HG03280 (cell line): ENCODE measurements around the gene CRISPLD2.
"Not testable (repeated sequence)": the region's sequence is repeated elsewhere in the genome, so short reads cannot be mapped to it uniquely, and the experiment has no call there.

Experiments
- ATAC-seq: cut with Tn5 transposase; IDR thresholded peaks from one replicate; pipeline ENCODE4 v1.9.1; 2021; ENCODE audit warnings: mild to moderate bottlenecking, moderate library complexity; ENCODE audit not compliant: unreplicated experiment

Gene CRISPLD2

DNA sequence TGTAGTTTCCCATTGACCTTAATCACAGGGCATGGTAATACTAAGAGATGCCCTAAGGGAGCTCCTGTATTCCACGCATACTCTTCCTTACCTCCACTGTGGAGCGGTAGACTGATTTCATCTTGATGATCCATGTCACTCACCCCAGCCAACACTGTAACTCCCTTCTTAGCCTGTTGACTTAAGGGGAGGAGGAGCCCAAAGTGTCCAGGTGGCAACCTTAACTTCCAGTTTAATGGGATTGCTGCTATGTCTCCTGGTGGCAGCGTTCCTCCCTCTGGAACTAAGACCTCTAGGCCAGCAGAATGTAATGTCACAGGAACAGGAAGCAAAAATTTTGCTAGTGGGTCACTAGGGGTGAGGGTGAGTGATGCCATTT is 36.4 kb downstream of the CRISPLD2 start:
- not testable (repeated sequence) for ATAC-seq

DNA sequence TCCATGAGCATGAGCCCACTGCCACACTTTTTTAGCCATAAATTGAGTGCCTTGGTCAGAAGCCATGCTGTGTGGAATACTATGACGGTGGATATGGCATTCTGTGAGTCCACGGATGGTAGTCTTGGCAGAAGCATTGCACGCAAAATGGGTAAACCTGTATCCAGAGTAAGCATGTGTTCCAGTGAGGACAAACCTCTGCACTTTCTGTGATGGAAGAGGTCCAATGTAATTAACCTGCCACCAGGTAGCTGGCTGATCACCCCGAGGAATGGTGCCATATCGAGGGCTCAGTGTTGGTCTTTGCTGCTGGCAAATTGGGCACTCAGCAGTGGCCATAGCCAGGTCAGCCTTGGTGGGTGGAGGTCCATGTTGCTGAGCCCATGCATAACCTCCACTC is 37.0 kb downstream of the CRISPLD2 start:
- ATAC-seq, result not testable (repeated sequence)

DNA sequence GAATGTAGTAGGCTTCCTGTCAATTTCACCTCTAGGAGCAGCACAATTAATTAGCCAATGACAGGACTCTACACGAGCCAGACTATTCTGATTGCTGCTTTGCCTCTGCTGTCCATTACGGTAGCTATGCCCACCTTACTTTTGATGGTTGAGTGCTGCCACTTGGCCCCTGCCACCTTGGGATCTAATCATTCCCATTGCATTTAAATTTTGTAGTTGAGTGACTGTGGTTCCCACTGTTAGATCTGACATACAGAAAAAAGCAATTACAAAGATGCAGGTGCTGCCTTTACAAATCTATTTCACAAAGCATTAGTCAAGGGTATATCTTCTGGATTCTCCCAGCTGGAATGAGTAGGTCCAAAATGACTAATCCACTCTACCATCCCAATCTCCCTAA is 39.9 kb downstream of the CRISPLD2 start:
- ATAC-seq, result no peak

DNA sequence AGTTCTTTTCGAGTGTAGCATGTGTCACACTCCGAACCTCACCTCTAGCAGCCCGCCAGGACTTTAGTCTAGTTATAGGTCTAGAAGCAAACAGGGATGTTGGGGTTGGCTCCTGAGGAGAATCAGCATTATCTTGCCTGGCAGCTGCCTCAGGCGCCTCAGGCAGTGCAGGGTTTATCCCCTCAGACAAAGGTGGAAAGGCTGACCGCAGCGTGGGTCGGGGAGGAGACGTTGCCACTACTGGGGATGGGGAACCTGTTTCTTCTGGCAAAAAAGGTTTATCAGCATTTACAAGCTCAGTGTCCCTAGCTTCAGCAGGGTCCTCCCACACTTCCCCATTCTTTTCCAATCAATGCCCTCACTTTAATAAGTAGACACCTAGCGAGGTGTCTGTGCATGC is 40.6 kb downstream of the CRISPLD2 start:
- no peak for ATAC-seq

DNA sequence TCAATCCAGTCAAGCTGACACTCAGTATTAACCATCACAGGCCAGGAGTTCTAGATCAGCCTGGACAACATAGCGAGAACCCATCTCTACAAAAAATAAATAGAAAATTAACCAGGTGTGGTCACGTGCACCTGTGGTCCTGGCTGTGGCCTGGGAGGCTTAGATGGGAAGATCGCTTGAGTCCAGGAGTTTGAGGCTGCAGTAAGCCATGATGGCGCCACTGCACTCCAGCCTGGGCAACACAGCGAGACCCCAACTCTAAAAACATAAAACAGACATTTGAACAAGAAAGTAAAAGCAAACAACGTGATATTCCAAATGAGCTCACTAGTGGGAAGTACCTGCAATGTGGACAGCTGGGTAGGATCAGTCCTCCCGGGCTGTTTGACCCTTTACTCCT is 41.9 kb downstream of the CRISPLD2 start:
- no peak for ATAC-seq

DNA sequence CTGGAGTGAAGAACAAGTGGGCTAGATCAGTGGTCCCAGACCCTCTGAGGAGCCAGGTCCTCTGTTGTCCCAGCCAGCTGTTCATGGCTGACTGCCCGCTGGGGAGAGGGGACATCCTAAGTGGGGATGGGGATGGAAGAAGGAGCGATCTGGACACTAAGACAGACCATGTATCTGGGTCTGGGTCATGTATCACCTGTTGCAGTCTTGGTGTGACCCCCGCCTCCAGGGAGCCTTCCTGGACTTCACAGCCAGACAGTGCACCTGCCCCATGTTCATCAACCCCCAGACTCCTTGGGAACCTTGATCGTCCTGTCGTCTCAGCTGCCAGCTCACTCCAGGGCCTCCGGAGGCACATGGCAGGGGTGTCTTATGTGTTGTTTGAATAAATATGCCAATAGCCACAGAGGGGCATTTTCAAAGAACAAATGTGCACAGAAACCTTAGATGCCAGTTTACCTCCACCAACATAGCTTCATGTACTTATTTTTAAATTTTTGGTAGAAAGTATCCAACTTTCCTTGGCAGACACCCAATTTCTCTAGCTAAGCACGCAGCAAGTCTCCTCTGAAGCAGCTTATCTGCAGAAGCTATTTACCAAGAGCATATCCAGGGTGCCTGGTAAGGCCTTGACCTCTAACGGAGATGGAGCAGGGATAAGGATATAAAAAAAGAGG is 43.2 kb downstream of the CRISPLD2 start:
- no peak for ATAC-seq

DNA sequence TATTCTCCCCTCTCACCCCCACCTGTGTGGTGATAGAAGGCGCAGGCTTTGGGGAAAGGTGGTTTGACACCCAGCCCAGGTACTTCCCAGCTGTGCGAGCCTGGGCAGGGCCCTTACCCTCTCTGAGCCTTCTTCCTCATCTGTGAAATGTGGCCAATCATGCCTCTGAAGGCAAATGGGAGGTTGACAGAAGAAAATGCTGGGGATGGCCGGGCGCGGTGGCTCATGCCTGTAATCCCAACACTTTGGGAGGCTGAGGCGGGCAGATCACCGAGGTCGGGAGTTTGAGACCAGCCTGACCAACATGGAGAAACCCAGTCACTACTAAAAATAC is 43.7 kb downstream of the CRISPLD2 start:
- no peak for ATAC-seq

DNA sequence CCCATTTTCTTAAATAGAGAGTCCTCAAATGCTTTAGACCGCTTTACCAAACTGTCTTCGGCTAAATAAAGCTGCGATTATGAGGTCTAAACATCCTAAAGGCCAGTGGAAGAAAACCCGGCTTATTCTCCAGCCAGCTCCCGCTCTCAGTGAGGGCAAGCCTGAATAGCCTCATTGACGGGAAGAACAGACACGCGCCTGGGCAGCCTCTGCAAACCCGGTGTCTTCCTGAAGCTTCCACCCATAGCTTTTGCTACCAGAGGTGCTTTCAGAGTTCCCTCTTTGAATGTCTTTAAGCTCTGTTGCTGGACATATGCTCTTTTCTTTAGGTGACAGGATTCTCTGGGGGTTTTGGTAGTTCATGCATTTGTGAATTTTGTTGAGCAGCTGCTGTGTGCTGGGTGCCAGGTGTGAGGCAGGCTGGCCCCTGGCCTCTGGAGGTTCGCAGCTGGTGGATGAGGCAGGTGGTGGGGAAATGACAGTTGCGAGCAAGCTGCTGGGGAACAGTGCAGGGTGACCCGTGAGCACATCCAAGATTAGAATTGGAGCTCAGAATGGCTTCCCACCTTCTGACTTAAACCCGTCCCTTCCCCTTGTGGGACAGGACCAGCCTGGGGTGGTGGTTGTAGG is 44.7 kb downstream of the CRISPLD2 start:
- no peak for ATAC-seq

DNA sequence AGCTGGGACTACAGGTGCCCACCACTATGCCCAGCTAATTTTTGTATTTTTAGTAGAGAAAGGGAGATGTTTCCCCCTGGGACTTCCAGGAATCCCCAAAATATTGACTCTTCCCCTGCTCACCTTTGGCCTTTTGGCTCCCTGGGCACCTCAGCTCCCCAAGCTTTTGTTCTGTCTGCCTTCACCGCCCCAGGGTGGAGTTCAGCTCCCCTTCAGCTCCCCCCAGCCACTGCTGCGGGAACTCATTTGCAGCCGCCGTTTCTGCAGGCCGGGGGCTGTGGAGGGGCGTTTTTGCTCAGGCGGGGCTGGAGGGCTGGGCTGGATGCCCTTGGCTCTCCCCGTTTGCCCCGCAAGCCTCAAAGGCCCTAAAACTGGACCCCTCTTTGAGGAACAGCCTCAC is 47.9 kb downstream of the CRISPLD2 start:
- ATAC-seq, result no peak

DNA sequence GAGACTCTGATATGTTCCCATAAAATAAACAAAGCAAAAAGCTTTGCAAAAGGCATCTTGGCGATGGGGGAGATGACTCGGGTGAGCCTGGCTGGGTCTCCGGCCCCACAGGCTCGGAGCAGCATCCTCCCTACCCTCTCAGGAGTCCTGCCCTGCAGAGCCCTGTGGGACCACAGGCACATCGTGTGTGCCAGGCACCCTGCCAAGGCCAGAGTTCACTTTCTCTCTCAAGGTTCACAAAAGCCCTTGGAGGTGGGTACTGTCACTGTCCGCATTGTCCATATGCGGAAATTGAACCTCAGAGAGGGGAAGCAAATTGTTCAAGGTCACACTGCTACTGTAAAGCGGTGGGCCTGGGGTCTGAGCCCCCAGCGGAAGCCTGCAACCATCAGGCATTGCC is 48.5 kb downstream of the CRISPLD2 start:
- no peak for ATAC-seq

DNA sequence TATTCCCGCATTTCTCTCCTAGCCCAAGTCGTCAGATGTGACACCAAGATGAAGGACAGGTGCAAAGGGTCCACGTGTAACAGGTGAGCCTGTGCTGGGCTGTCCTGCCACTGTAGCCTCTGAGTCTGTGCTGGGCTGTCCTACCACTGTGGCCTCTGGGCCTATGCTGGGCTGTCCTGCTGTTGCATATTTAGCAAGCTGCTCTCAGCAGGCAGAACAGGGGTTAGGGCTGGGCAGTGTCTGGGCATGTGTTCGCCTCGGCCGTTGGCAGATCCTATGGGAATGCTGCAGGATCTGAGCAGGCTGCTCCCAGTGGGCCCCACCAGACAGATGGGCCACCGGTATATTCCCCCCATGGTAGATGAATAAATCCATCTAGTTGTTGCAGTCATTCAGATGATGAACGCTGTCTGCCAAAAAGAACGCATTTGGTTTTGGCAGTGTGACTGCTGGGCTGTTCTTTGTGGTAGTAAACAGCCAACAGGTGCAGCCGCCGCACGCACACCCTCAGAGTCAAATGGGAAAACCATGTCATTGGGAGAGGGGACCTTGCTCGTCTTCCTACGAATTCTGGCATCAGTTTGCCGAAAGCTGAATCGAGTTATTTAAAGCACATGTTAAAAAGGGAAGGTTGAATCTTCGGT is 49.2 kb downstream of the CRISPLD2 start:
- ATAC-seq, result no peak

DNA sequence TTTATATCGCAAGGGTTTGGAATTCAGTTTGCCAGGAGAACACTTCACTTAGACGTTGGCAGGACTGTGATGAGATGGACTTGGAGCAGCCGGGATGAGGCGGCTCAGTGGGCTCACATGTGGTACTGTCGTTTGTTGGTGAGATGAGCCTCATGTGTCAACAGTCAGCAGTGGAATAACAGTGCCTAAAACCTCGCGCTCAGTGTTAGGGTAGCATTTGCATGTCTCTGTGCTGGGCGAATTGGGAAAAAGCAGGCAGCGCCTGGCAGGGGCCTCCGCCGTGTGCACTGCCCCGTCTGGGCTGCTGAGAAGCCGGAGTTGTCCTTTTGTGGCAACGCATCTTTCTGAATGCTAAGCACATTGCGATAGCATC is 49.7 kb downstream of the CRISPLD2 start:
- ATAC-seq, result no peak

DNA sequence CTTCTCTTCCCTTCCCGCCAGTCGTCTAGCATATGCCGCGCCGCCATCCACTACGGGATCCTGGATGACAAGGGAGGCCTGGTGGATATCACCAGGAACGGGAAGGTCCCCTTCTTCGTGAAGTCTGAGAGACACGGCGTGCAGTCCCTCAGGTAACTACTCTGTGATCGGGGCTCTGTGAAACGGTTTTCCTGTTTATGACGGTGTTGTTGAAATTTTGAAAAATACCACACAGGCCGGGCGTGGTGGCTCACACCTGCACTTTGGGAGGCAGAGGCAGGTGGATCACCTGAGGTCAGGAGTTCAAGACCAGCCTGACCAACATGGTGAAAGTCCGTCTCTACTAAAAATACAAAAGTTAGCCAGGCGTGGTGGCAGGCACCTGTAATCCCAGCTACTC is 53.2 kb downstream of the CRISPLD2 start:
- not testable (repeated sequence) for ATAC-seq

DNA sequence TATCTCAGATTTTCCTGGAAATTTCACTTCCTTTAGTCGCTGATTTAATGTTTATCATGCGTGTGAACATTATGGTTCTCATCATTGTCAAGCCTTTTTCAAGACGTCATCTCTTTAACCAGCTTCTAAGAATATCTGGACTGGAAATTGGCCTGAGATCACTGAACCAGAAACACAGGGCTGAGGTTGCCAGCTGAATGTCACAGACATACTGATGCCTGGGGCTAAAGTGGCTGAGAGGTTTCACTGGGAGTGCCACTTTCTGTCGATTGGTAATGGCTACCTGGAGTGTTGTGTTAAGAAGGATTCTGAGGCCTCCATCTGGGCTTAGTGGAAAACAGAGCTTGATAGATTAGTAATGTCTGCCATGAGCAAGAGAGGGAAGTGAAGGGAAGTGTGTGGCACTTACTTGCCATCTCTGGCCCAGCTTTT is 54.2 kb downstream of the CRISPLD2 start:
- ATAC-seq, result no peak

DNA sequence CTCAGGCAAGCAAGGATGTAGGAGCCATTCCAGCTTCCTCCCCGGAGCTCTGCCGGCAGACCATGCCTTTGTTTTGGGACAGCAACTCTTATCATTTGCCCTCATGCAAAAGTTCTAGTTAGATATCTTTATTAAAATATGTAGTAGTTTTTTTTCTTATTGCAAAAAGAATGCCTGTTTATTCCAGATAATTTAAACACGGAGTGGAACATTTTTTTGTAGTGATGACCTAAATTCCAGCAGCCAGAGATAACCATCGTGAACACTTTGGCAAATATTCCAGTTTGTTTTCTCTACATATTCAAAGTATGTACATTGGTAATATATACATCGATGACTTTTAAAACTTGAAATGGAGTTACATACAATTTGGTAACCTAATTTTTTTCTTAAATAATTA is 54.8 kb downstream of the CRISPLD2 start:
- no peak for ATAC-seq

DNA sequence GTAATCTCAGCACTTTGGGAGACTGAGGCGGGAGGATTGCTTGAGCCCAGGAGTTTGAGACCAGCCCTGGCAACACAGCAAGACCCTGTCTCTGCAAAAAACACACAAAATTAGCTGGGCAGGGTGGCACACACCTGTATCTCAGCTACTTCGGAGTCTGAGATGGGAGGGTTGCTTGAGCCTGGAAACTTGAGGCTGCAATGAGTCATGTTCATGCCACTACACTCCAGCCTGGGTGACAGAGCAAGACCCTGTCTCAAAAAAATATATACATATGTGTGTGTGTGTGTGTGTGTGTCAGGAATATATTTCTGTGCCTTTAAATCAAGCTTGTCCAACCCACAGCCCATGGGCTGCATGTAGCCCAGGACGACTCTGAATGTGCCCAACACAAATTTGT is 55.2 kb downstream of the CRISPLD2 start:
- no peak for ATAC-seq

DNA sequence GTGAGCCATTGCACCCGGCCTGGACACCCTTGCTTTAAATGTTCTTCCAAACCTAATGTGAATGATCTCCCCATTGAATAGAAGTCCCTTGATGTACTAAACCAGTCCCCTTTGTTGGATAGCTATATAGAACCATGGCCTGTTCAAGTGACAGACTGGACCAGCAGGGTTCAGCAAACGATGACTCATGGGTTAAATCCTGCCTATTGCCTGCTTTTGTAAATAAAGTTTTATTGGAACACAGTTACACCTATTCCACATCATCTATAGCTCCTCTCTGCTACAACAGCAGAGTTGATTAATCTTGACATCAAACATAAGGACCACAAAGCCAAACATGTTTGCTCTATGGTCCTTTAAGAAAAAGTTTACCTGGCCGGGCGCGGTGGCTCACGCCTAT is 56.1 kb downstream of the CRISPLD2 start:
- no peak for ATAC-seq

DNA sequence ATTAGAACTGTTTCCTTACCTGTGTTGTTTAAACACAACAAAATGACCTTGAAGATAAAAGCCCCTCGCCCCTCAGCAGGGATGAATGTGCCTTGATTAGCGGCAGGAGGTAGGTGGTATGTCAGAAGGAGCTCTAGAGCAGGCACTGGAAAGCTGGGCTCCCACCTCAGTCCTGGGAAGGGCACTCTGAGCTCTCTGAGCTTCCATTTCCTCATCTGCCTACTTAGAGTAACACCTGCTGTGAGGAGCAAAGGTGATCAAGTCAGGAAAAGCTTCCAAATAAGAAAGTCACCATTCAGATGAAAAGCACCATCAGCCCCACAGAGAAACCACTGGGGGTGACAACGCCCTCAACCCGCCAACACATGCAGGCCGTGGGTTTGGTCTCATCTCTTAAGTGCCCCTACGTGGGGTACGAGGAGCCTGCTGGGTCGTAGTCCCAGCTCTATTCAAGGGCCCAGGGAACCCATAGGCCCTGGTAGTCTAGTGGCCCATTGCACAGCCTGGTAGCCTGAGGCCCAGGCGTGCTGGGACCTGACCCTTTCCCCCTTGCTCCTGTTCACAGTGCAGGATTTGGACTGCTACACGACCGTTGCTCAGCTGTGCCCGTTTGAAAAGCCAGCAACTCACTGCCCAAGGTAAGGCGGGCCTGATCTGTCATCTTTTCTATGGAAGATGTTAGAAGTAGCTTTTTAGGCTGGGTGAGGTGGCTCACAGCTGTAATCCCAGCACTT is 57.3 kb downstream of the CRISPLD2 start:
- no peak for ATAC-seq

DNA sequence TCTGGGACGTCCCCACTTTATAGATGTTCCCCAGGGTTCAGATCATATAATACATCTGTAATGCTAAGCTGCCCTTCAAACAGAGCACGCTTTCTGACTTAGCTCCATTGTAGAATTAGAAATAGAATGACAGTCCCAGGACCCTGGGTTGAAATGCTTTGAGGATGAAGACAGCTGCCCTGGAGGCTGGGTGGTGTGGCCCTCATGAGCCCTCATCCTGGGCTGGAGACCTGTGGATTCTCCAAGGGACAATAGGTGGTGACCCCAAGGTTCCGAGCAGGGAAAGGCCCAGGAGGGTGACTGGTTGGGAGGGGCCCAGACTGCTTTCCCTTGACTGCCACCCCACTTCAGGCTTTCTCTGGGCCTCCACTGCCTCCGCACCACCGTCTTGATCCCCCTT is 59.0 kb downstream of the CRISPLD2 start:
- ATAC-seq, result no peak

DNA sequence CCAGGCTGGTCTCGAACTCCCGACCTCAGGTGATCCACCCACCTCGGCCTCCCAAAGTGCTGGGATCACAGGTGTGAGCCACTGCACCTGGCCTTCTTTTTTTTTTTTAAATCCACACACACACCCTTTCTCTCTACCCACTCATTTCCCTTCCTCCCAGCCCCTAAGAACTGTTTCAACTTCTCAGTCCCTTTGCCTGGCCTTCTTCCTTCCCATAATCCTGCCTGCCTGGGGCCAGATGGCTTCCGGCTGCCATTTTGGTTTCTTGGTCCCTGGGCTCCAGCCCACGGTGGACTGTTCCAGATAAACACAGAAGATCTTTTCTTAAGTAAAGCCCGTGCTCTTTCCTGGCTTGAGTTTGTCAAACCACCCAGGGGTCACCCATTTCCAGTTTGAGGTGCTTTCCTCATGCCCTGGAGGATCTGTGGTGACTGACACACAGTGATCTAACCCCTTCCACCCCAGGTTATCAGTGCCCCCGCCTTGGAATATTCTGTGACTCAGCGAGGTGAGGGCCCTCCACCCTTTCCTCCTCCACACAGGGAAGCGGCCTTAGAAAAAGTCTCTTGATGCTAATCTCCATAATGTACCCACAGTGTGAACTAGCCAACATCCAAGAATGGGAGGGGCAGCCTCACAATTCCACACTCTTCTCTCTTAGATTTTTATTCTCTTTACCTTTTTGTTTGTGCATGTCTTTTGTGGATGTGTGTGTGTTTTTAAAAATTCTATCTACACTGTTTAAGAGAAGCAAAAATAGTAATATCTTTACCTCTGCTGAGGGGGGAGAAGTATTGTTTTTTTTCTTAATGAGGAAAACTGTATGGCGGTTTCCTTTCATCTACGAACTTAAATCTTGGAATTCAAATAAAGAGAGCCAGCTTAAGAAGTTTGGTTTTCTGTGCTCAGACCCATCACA is 60.0 kb downstream of the CRISPLD2 start:
- no peak for ATAC-seq
